SH-SY5Y (cell line): ENCODE data around the gene SLC38A7.

ENCODE experiments used
- GATA2 ChIP-seq: IDR thresholded peaks from 2 replicates; pipeline ENCODE4 v1.6.1; 2011; ENCODE audit warnings: mild to moderate bottlenecking, low read depth, low read length
- GATA3 ChIP-seq: IDR thresholded peaks from 2 replicates; pipeline ENCODE4 v1.6.1; 2011; ENCODE audit warnings: low read depth, mild to moderate bottlenecking, low read length, moderate library complexity

DNA sequence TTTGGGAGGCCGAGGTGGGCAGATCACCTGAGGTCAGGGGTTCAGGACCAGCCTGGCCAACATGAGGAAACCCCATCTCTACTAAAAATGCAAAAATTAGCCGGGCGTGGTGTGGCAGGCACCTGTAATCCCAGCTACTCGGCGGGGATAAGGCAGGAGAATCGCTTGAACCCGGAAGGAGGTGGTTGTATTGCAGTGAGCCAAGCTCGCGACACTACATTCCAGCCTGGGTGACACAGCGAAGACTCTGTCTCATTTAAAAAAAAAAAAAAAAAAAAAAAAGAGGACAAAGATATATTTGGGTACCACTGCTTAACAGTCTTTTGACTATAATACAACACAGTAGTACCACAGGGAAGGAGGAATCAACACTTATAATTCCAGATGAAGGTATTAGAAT, 64.2 kb downstream of the SLC38A7 start:
- TF ChIP-seq GATA3 = no peak
- TF ChIP-seq GATA2 = no peak
